Measurements from ENCODE around the gene C1GALT1. TPM values are rescaled to one million over a fixed set of nuclear protein-coding genes. Genes with fewer than 3 reads are reported as not detected.

The C1GALT1 gene
- total RNA-seq, 4 donors from 2014 or later, result 22.6 to 57.5 (median 29.5) TPM

GRCh38 chr7:7219216-7219615 is 36.9 kb downstream of the C1GALT1 start:
- no peak overlapping the region for H3K4me3 ChIP-seq
- H3K27ac ChIP-seq, result no peak overlapping the region
- peaks cover 0 to 46% (median 0%) of the 10 kb centered on the region in 3 donors for H3K36me3 ChIP-seq
- H3K27me3 ChIP-seq, result no peaks in the 10 kb centered on the region
- no peak for TF ChIP-seq EP300 (IDR thresholded peaks at IDR 0.05)
- peaks cover 0 to 5% (median 2%) of the 10 kb centered on the region in 4 donors for H3K9me3 ChIP-seq
- peaks cover 0 to 7% (median 0%) of the 10 kb centered on the region in 4 donors for H3K4me1 ChIP-seq
- DNase-seq (ENCODE audit: low spot score in 2 of 2), result no peak

- Histone ChIP-seq H3K27ac (no peak overlapping the region), H3K4me1 (peaks cover 0 to 7% (median 0%) of the 10 kb centered on the region in 4 donors), H3K4me3 (no peak overlapping the region), H3K9me3 (peaks cover 0 to 5% (median 2%) of the 10 kb centered on the region in 4 donors), H3K36me3 (peaks cover 0 to 40% (median 0%) of the 10 kb centered on the region in 3 donors), H3K27me3 (no peaks in the 10 kb centered on the region)
- WGBS, 2 donors, result 88 to 89% methylated on average over 3 of the region's 3 CpGs
- no peak for DNase-seq (ENCODE audit: low spot score in 2 of 2)
- no peak for TF ChIP-seq EP300 (IDR thresholded peaks at IDR 0.05)
- no peak for TF ChIP-seq POLR2A (IDR thresholded peaks at IDR 0.05)
- TF ChIP-seq CTCF (IDR thresholded peaks at IDR 0.05), result no peak
These were observed 38.5 kb downstream of the C1GALT1 start for GRCh38 chr7:7220821-7221220.

- Histone ChIP-seq H3K4me3 (no peak overlapping the region), H3K4me1 (peaks cover 0 to 7% (median 0%) of the 10 kb centered on the region in 4 donors), H3K36me3 (peaks cover 0 to 33% (median 0%) of the 10 kb centered on the region in 3 donors), H3K27me3 (no peaks in the 10 kb centered on the region), H3K27ac (no peak overlapping the region), H3K9me3 (peaks cover 0 to 5% (median 2%) of the 10 kb centered on the region in 4 donors)
- WGBS, 2 donors, result 62 to 84% methylated on average over 2 of the region's 2 CpGs
- no peak for DNase-seq (ENCODE audit: low spot score in 2 of 2)
- TF ChIP-seq POLR2A (IDR thresholded peaks at IDR 0.05) (no peak), CTCF (IDR thresholded peaks at IDR 0.05) (no peak), EP300 (IDR thresholded peaks at IDR 0.05) (no peak)
These were observed 39.3 kb downstream of the C1GALT1 start for GRCh38 chr7:7221599-7222038.

- 90 to 92% methylated on average over 2 of the region's 2 CpGs for WGBS, 2 donors
- H3K36me3 ChIP-seq, result peaks cover 0 to 17% (median 0%) of the 10 kb centered on the region in 3 donors
- H3K4me1 ChIP-seq, result peaks cover 0 to 13% (median under 1%) of the 10 kb centered on the region in 4 donors
These were observed 40.9 kb downstream of the C1GALT1 start for GRCh38 chr7:7223250-7223649.

GRCh38 chr7:7226407-7226806 is 44.1 kb downstream of the C1GALT1 start:
- peaks cover 0 to 7% (median 0%) of the 10 kb centered on the region in 4 donors for H3K9me3 ChIP-seq
- peaks cover 0 to 5% (median 0%) of the 10 kb centered on the region in 3 donors for H3K36me3 ChIP-seq
- TF ChIP-seq EP300 (IDR thresholded peaks at IDR 0.05), result no peak
- no peak for TF ChIP-seq CTCF (IDR thresholded peaks at IDR 0.05)
- TF ChIP-seq POLR2A (IDR thresholded peaks at IDR 0.05), result no peak
- H3K4me1 ChIP-seq, result peaks cover 0 to 21% (median 2%) of the 10 kb centered on the region in 4 donors
- 67 to 80% methylated on average over 5 of the region's 5 CpGs for WGBS, 2 donors
- DNase-seq (ENCODE audit: low spot score in 2 of 2), result no peak
- H3K27ac ChIP-seq, result no peak overlapping the region
- H3K27me3 ChIP-seq, result no peaks in the 10 kb centered on the region
- no peak overlapping the region for H3K4me3 ChIP-seq

More at GRCh38 chr7:7223250-7223649, 40.9 kb downstream of the C1GALT1 start:
- Histone ChIP-seq H3K9me3 (peaks cover 0 to 5% (median 2%) of the 10 kb centered on the region in 4 donors), H3K27ac (no peak overlapping the region), H3K27me3 (no peaks in the 10 kb centered on the region), H3K4me3 (no peak overlapping the region)
- no peak for TF ChIP-seq EP300 (IDR thresholded peaks at IDR 0.05)
- no peak for TF ChIP-seq CTCF (IDR thresholded peaks at IDR 0.05)
- no peak for DNase-seq (ENCODE audit: low spot score in 2 of 2)

Data from tibial nerve (tissue), 4 donors.